H7 (cell line): ENCODE data around the gene ADISSP. TPM values are rescaled to one million over a fixed set of nuclear protein-coding genes. Genes with fewer than 3 reads are reported as not detected.

Experiments used
- DNase-seq: peaks from one replicate; pipeline ENCODE4 v3.0.0; 2012
- H3K27me3 ChIP-seq: 2 replicates; pipeline ENCODE4 v1.6.0; 2011; ENCODE audit warnings: mild to moderate bottlenecking, low read length; ENCODE audit not compliant: control insufficient read depth, insufficient read depth
- H3K36me3 ChIP-seq: replicated peaks from 2 replicates; pipeline ENCODE4 v1.5.1; 2011; ENCODE audit warnings: low read length; ENCODE audit not compliant: control insufficient read depth, insufficient read depth
- H3K4me3 ChIP-seq: 2 replicates; pipeline ENCODE4 v1.5.1; 2011; ENCODE audit warnings: low read depth, mild to moderate bottlenecking, control low read depth, low read length, moderate library complexity; ENCODE audit not compliant: insufficient read depth
- total RNA-seq: library from RNA; depleted of rRNA; stranded (reverse); fragments of >200 nt; shearing (Covaris generic); gene quantifications from 2 replicates; pipeline ENCODE4 v1.2.3, GENCODE V29; 2014

The ADISSP gene
- total RNA-seq, 1 experiment from 2014 or later, result 107 TPM

- peak; percentile 46 for DNase-seq
- H3K27me3 ChIP-seq, result peaks cover 24% of the 10 kb centered on the region
- H3K4me3 ChIP-seq, result peak overlapping the region; percentile 41
- no peaks in the 10 kb centered on the region for H3K36me3 ChIP-seq
These were observed 34.2 kb downstream of the ADISSP start for GRCh38 chr20:3733119-3733995.

DNA sequence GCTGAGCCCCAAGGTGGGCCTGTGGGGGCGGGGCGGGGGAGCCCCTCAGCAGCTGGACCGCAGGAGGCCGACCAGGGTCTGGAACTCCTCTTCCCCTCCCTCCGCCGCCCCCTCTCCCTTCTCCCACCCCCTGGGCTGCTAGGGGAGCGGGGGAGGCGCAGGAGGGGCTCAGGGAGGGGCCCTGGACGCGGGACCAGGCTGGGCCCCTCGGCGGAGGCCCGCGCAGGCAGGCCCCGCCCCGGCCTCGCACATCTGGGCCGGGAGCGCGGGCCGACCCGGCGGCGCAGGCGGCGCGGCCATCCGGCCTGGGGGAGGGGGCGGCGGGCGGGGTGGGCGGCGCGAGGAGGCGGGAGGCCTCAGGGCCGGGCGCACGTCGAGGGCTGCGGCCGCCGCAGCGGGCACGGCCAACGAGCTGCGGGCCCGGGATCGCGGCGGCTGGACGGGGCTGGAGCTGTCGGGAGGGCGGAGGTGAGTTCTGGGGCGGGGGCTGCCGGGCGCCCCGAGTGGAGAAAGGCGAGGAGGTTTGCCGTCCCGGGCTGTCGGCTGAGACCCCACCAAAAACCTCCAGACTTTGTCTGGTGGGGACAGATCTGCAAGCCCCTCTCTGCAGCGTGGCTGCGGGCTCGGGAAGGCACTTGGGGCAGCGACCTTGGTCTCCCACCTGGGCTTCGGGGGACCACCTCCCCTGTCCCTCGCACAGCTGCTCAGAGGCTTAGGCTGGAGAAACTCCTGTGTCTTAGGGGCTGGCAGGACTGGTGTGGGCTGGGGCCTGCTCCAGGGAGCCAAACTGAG, 35.0 kb downstream of the ADISSP start, which contains the start of gene HSPA12B:
TSS of gene HSPA12B (plus strand) at position 359 of the 792 bp plus-strand sequence. CDS start 5,990 bp downstream, outside the sequence.
- no peaks in the 10 kb centered on the region for H3K36me3 ChIP-seq
- peaks cover 30% of the 10 kb centered on the region for H3K27me3 ChIP-seq
- H3K4me3 ChIP-seq, result peak within 1 kb of the TSS; percentile 41
- peak; percentile 98 for DNase-seq

- no peak for DNase-seq
- H3K27me3 ChIP-seq, result peaks cover 32% of the 10 kb centered on the region
- no peaks in the 10 kb centered on the region for H3K36me3 ChIP-seq
- no peak overlapping the region for H3K4me3 ChIP-seq
These were observed 35.6 kb downstream of the ADISSP start for GRCh38 chr20:3731944-3732326.

- DNase-seq, result peak; percentile 22
- Histone ChIP-seq H3K36me3 (no peaks in the 10 kb centered on the region), H3K27me3 (peaks cover 32% of the 10 kb centered on the region), H3K4me3 (no peak overlapping the region)
These were observed 36.5 kb downstream of the ADISSP start for GRCh38 chr20:3730803-3731672.

GRCh38 chr20:3729811-3730540, 37.6 kb downstream of the ADISSP start:
- Histone ChIP-seq H3K4me3 (no peak overlapping the region), H3K27me3 (peaks cover 32% of the 10 kb centered on the region)
- DNase-seq, result peak; percentile 21

GRCh38 chr20:3729378-3729777, 38.2 kb downstream of the ADISSP start:
- Histone ChIP-seq H3K4me3 (no peak overlapping the region), H3K27me3 (peaks cover 32% of the 10 kb centered on the region), H3K36me3 (no peaks in the 10 kb centered on the region)
- DNase-seq, result no peak

More at GRCh38 chr20:3729811-3730540, 37.6 kb downstream of the ADISSP start:
- no peaks in the 10 kb centered on the region for H3K36me3 ChIP-seq

DNA sequence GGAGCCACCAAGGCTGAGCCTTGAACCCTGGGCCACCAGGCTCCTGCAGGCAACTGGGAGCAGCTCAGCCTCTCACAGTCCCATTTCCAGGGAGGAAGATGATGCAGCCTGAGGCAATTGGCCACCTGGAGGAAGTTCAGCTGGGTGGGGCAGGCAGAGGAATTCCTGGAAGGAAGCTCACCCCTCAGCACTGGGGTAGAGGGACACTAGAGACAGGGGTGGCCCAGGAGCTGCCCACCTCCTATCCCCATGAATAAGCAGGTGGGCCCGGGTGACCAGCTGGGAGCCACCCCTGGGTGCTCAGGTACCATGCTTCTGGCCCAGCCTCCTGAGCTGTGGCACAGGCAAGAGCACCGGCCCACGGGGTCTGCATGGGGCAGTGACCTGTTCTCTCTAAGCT, 38.7 kb downstream of the ADISSP start:
- DNase-seq, result peak; percentile 15
- H3K4me3 ChIP-seq, result no peak overlapping the region
- peaks cover 32% of the 10 kb centered on the region for H3K27me3 ChIP-seq
- H3K36me3 ChIP-seq, result no peaks in the 10 kb centered on the region

DNA sequence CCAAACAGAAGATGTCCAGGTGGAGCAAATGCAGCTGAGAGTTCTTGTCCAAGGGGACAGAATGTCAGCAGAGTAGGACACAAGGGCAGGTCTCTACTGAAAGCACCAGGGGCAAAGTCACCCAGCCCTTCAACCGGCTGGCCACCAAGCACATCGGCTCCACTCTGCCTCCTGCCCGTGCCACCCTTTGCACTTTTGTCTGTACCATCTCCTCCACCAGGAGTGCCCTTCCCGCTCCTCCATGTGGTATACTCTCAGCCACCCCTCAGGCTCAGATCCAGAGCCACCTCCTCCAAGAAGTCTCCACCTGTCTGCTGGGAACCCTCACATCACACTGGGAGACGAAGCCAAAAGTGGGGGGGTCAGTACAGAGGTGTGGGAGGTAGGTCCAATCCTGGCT, 39.2 kb downstream of the ADISSP start:
- Histone ChIP-seq H3K27me3 (peaks cover 28% of the 10 kb centered on the region), H3K36me3 (no peaks in the 10 kb centered on the region), H3K4me3 (no peak overlapping the region)
- DNase-seq, result peak; percentile 11

- no peak overlapping the region for H3K4me3 ChIP-seq
- H3K36me3 ChIP-seq, result no peaks in the 10 kb centered on the region
- peak; percentile 15 for DNase-seq
- peaks cover 19% of the 10 kb centered on the region for H3K27me3 ChIP-seq
These were observed 40.0 kb downstream of the ADISSP start for GRCh38 chr20:3727401-3728021.

DNA sequence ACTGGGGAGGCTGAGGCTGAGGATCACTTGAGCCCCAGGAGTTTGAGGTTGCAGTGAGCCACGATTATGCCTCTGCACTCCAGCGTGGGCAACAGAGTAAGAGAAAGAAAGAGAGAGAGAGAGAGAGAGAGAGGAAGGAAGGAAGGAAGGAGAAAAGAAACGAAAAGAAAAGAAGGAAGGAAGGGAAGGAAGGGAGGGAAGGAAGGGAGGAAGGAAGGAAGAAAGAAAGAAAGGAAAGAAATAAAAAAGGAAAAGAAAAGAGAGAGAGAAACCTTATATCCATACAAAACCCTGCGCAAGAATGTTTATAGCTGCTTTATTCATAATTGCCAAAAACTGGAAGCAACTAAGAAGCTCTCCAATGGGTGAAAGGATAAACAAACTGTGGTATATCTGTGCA, 43.2 kb downstream of the ADISSP start:
- Histone ChIP-seq H3K27me3 (peaks cover 10% of the 10 kb centered on the region), H3K36me3 (no peaks in the 10 kb centered on the region), H3K4me3 (no peak overlapping the region)
- no peak for DNase-seq

- H3K27me3 ChIP-seq, result peaks cover 7% of the 10 kb centered on the region
- no peak for DNase-seq
- no peak overlapping the region for H3K4me3 ChIP-seq
- H3K36me3 ChIP-seq, result no peaks in the 10 kb centered on the region
These were observed 44.3 kb downstream of the ADISSP start for GRCh38 chr20:3723284-3723683.

- no peaks in the 10 kb centered on the region for H3K36me3 ChIP-seq
- H3K4me3 ChIP-seq, result no peak overlapping the region
- no peak for DNase-seq
- no peaks in the 10 kb centered on the region for H3K27me3 ChIP-seq
These were observed 45.6 kb downstream of the ADISSP start for GRCh38 chr20:3721912-3722311.

DNA sequence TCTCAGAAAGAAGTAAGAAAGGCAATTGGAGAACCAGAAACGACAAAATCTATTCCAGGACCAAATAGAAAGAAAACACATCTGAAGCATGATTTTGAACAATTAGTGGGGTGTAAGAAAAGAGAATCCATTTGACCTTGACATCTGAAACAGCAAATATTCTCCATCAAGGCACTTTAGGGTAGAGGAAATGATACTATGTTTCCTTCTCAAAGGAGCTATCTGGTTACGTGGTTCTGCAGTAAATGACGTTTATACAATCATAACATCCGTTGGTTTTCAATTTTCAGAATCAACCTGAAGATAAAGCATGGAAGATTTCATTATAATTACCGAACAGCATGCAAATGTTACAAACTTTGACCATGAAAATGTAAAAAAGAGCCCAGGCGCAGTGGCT, 46.9 kb downstream of the ADISSP start:
- H3K36me3 ChIP-seq, result no peaks in the 10 kb centered on the region
- H3K4me3 ChIP-seq, result no peak overlapping the region
- DNase-seq, result no peak
- no peaks in the 10 kb centered on the region for H3K27me3 ChIP-seq
